Measurements from ENCODE around the gene DYSF. TPM values are rescaled to one million over a fixed set of nuclear protein-coding genes. Genes with fewer than 3 reads are reported as not detected.
A peak's percentile ranks its signal among the peaks of the same experiment; 100 is the strongest.

The DYSF gene
- total RNA-seq, 1 donor from 2014 or later = 4.2 TPM

DNA sequence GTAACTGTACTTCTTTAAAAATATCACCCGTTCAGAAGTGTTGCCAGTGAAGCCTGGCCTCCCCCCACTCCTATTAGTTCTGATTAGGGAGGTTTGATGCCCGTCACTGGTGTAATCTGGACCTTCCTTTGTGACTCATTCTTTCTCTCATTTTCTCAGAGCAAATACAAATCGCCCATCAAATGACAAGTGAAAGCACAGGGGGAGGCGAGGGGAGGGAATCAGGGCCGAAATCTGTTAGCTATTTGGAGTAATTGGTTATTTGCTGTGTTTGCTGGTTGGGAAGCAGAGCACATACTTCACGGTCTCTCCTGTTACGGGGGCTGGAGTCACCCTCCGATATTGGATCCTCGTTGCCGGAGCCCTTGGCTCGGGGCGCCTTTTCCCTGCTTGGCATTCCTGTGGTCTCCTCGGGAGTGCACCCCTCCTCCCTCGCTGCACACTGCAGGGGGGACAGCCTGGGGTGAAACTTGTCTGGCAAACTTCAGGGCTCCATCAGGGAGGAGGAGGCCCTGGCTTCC lies 178.1 kb downstream of the DYSF start:
- no peak for DNase-seq (ENCODE audit: extremely low spot score, unreplicated experiment)
- H3K36me3 Mint-ChIP-seq = no peaks in the 10 kb centered on the region
- H3K27ac Mint-ChIP-seq = no peak overlapping the region
- peaks cover 30% of the 10 kb centered on the region for H3K4me1 Mint-ChIP-seq (ENCODE audit: unreplicated experiment)
- no peaks in the 10 kb centered on the region for H3K9me3 Mint-ChIP-seq
- peak overlapping the region; percentile 30 for H3K4me3 Mint-ChIP-seq
- H3K27me3 Mint-ChIP-seq = no peaks in the 10 kb centered on the region
- TF ChIP-seq, protein P1, sequence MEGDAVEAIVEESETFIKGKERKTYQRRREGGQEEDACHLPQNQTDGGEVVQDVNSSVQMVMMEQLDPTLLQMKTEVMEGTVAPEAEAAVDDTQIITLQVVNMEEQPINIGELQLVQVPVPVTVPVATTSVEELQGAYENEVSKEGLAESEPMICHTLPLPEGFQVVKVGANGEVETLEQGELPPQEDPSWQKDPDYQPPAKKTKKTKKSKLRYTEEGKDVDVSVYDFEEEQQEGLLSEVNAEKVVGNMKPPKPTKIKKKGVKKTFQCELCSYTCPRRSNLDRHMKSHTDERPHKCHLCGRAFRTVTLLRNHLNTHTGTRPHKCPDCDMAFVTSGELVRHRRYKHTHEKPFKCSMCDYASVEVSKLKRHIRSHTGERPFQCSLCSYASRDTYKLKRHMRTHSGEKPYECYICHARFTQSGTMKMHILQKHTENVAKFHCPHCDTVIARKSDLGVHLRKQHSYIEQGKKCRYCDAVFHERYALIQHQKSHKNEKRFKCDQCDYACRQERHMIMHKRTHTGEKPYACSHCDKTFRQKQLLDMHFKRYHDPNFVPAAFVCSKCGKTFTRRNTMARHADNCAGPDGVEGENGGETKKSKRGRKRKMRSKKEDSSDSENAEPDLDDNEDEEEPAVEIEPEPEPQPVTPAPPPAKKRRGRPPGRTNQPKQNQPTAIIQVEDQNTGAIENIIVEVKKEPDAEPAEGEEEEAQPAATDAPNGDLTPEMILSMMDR (conservative IDR thresholded peaks at IDR 0.05) = no peak

GRCh38 chr2:71633086-71633485 lies 179.7 kb downstream of the DYSF start:
- no peaks in the 10 kb centered on the region for H3K9me3 Mint-ChIP-seq
- H3K4me1 Mint-ChIP-seq (ENCODE audit: unreplicated experiment) = peaks cover 30% of the 10 kb centered on the region
- DNase-seq (ENCODE audit: extremely low spot score, unreplicated experiment) = no peak
- H3K27ac Mint-ChIP-seq = no peak overlapping the region
- TF ChIP-seq, protein P1 (conservative IDR thresholded peaks at IDR 0.05) = no peak
- no peaks in the 10 kb centered on the region for H3K27me3 Mint-ChIP-seq
- H3K4me3 Mint-ChIP-seq = no peak overlapping the region
- H3K36me3 Mint-ChIP-seq = no peaks in the 10 kb centered on the region

DNA sequence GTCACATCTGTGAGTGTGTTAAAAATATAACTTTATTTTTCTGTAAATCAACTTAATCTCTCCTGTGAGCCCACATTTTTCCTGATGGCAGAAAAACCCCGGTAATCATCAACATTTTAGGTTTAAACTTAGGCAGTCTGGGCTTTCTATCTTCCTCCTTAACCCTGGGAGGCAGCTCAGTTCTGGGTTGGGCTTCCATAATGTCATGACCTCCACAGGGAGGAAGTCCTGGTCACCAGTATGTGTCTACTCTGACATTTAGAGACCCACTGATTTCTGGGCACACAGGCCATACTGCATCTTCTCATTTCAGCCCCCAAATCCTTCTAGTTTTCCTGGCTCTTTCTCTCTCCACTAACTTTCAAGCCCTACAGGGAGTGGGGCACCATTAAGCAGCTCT lies 181.2 kb downstream of the DYSF start:
- Mint-ChIP-seq H3K27ac (no peak overlapping the region), H3K4me1 (ENCODE audit: unreplicated experiment) (peaks cover 30% of the 10 kb centered on the region), H3K27me3 (no peaks in the 10 kb centered on the region), H3K9me3 (no peaks in the 10 kb centered on the region), H3K4me3 (no peak overlapping the region), H3K36me3 (no peaks in the 10 kb centered on the region)
- DNase-seq (ENCODE audit: extremely low spot score, unreplicated experiment) = no peak
- TF ChIP-seq, protein P1 (conservative IDR thresholded peaks at IDR 0.05) = no peak

DNA sequence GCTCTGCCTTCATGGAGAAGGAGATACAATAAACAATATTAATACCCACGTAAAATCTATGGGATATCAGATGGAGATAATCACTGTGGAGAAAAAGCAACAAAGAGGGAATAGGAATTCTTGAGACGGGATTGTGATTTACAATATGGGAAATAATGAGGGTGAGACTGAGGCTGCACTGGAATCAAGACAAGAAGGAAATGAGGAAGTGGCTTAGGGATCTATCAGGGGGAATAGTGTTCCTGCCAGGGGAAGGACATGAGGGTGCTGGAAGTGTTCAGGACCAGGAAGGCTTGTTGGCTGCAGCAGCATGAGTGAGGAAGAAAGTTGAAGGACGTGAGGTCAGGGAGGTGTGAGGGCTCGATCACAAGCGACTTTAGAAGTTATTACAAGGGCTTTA lies 182.4 kb downstream of the DYSF start:
- H3K36me3 Mint-ChIP-seq = no peaks in the 10 kb centered on the region
- TF ChIP-seq, protein P1 (conservative IDR thresholded peaks at IDR 0.05) = no peak
- H3K4me3 Mint-ChIP-seq = no peak overlapping the region
- no peaks in the 10 kb centered on the region for H3K27me3 Mint-ChIP-seq
- H3K4me1 Mint-ChIP-seq (ENCODE audit: unreplicated experiment) = peaks cover 28% of the 10 kb centered on the region
- DNase-seq (ENCODE audit: extremely low spot score, unreplicated experiment) = no peak
- no peaks in the 10 kb centered on the region for H3K9me3 Mint-ChIP-seq
- no peak overlapping the region for H3K27ac Mint-ChIP-seq

DNA sequence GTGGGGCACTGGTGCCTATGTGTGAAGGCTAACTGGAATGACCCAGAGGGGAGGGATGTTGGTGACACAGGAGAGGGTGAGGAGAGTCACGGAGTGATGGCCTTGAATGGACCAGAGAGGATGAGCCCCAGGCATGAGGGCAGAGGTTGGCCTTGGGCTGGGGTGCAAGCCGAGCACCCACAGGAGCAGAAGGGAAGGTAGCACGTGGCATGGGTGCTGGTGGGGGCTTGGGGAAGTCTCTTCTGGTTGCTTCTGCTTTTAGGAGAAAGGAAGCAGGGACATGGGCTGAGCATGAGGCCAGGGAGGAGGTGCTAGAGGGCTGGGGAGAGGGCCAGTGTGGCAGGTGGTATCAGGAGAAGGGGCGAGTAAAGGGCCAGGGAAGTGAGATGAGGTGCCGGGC lies 183.8 kb downstream of the DYSF start:
- Mint-ChIP-seq H3K27ac (no peak overlapping the region), H3K36me3 (no peaks in the 10 kb centered on the region), H3K27me3 (no peaks in the 10 kb centered on the region), H3K4me3 (no peak overlapping the region), H3K4me1 (ENCODE audit: unreplicated experiment) (peaks cover 15% of the 10 kb centered on the region), H3K9me3 (no peaks in the 10 kb centered on the region)
- DNase-seq (ENCODE audit: extremely low spot score, unreplicated experiment) = no peak
- TF ChIP-seq, protein P1 (conservative IDR thresholded peaks at IDR 0.05) = no peak

DNA sequence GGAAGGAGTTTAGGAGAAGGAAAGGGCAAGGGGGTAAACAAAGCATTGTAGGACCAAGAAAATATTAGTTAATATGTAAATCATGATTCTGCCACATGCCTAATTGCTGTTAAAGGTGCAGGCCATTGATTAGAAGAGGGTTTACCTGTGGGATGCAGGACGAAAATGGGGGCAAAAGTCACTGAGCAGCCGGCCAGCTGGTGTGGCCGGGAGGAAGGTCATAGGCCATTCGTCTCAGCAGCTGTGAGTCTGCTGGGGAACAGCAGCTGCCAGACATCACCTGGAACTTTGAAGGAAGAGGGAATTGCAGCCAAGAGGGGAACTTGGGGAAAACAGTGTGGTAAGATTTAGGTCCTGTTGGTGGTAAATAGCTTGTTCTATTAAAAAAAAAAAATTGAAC lies 184.4 kb downstream of the DYSF start:
- H3K9me3 Mint-ChIP-seq = no peaks in the 10 kb centered on the region
- no peaks in the 10 kb centered on the region for H3K36me3 Mint-ChIP-seq
- no peaks in the 10 kb centered on the region for H3K27me3 Mint-ChIP-seq
- TF ChIP-seq, protein P1 (conservative IDR thresholded peaks at IDR 0.05) = no peak
- peaks cover 11% of the 10 kb centered on the region for H3K4me1 Mint-ChIP-seq (ENCODE audit: unreplicated experiment)
- no peak overlapping the region for H3K27ac Mint-ChIP-seq
- H3K4me3 Mint-ChIP-seq = no peak overlapping the region
- DNase-seq (ENCODE audit: extremely low spot score, unreplicated experiment) = no peak

Measured in type B pancreatic cell (in vitro differentiated cells).